Prostate gland (tissue), 2 donors: ENCODE results near the gene MAT2B. TPM values are rescaled to one million over a fixed set of nuclear protein-coding genes. Genes with fewer than 3 reads are reported as not detected.

Source experiments
- DNase-seq: peaks from one replicate; pipeline ENCODE4 v3.0.0-alpha.2; 2019; ENCODE audit warnings: low spot score
- H3K27ac ChIP-seq, 2 donors: fragments of 200-600 bp; sonication (generic); 2 replicates each; pipeline ENCODE4 v1.5.1; 2017 to 2019
- H3K27me3 ChIP-seq: fragments of 200-600 bp; sonication (generic); replicated peaks from 2 replicates; pipeline ENCODE4 v1.5.1; 2019; ENCODE audit not compliant: insufficient read depth
- H3K36me3 ChIP-seq, 2 donors: fragments of 200-600 bp; sonication (generic); 1 replicate in 1 of 2; 2 replicates in 1 of 2; pipeline versions ENCODE4 v1.5.1 to v1.8.1; 2017 to 2019
- H3K4me1 ChIP-seq: fragments of 200-600 bp; sonication (generic); replicated peaks from 2 replicates; pipeline ENCODE4 v1.5.1; 2019
- H3K4me3 ChIP-seq, 2 donors: fragments of 200-600 bp; sonication (generic); 2 replicates each; pipeline ENCODE4 v1.5.1; 2017 to 2019
- H3K9me3 ChIP-seq: fragments of 200-600 bp; sonication (generic); 2 replicates; pipeline ENCODE4 v1.5.1; 2017
- CTCF ChIP-seq, 4 experiments: fragments of 200-600 bp in 2 of 4; fragments of 450-650 bp in 2 of 4; sonication (generic) in 2 of 4; IDR thresholded peaks; 1 replicate in 3 of 4; 2 replicates in 1 of 4; pipeline ENCODE4 v1.5.1; 2016 to 2019; ENCODE audit warnings: antibody characterized with exemption in 4 of 4, mild to moderate bottlenecking in 2 of 4, moderate library complexity in 2 of 4
- POLR2A ChIP-seq: fragments of 450-650 bp; IDR thresholded peaks from one replicate; pipeline ENCODE4 v1.6.1; 2016; ENCODE audit warnings: antibody characterized with exemption, mild to moderate bottlenecking
- POLR2AphosphoS5 ChIP-seq: sonication (generic); formaldehyde crosslinking; IDR thresholded peaks from one replicate; pipeline ENCODE4 v1.6.1; 2017; ENCODE audit warnings: antibody characterized with exemption
- WGBS: methylation state at CpG from one replicate; pipeline ENCODE4 v1.1.5; 2018; 5-methylcytosine and 5-hydroxymethylcytosine counted together
- intact Hi-C: fragments of 100-400 bp; cut with DNase I; formaldehyde crosslinking; loops from one replicate; pipeline ENCODE4 v1.14.2; 2022
- total RNA-seq, 2 donors: library from RNA; depleted of rRNA; stranded (reverse); fragments of >200 nt; gene quantifications; one replicate each; pipeline ENCODE4 v1.1.0, GENCODE V29; 2016

Gene MAT2B
- total RNA-seq, 2 donors from 2014 or later = 53.9 to 68.5 TPM

DNA sequence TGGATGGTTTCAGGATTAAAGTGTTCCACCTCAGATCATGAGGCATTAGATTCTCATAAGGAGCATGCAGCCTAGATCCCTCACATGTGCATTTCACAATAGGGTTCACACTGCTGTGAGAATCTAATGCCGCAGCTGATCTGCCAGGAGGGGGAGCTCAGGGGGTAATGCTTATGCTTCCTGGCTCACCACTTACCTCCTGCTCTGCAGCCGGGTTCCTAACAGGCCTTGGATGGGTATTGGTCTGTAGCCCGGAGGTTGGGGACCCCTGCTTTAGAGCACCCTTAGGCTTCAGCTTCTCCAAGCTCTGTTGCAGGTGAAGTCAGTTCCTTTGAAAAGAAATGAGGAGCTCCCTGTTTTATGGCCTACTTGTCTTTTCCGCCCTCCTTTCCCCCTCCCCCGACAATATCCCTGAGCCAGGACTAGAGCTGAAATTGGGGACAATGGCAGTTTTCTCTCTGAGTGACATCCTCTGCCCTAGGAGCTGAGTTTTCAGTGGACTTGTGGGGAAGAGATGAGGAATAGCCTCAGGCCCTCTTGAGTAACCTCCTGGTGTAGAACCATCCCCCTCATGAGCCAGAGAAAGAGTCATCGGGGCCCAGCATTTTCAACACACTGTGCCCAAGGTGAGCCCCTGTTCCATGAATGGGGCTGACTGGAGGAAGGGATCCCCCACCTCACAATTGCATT lies 16.2 kb upstream of the MAT2B start:
- Histone ChIP-seq H3K27me3 (no peaks in the 10 kb centered on the region), H3K4me3 (no peak overlapping the region), H3K36me3 (no peaks in the 10 kb centered on the region), H3K27ac (no peak overlapping the region), H3K9me3 (no peaks in the 10 kb centered on the region), H3K4me1 (no peaks in the 10 kb centered on the region)
- intact Hi-C loops = no loop called here
- 81% methylated on average over 6 of the region's 6 CpGs for whole genome bisulfite sequencing
- DNase-seq = no peak
- TF ChIP-seq POLR2A (no peak), POLR2AphosphoS5 (no peak), CTCF (IDR thresholded peaks at IDR 0.05) (no peak)

DNA sequence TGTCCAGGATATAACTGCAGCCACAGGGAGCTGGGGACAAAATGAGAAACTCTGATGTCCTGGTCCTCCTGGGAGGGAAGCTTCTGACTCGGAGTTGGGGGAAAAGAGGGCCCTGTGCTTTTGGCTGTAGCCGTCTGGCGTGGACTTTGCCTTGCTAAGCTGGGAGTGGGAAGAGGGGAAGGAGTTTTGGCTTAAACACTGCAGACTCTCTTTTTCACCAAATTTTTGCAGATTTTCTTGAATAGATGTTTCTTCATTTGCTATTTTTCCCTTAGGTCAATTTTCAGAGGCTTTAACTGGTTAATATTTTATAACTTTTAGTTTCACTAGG lies 15.7 kb upstream of the MAT2B start:
- 93% methylated on average over 3 of the region's 3 CpGs for WGBS
- no peaks in the 10 kb centered on the region for H3K27me3 ChIP-seq
- H3K4me3 ChIP-seq = no peak overlapping the region
- TF ChIP-seq CTCF (IDR thresholded peaks at IDR 0.05) (no peak), POLR2A (no peak), POLR2AphosphoS5 (no peak)
- no peaks in the 10 kb centered on the region for H3K9me3 ChIP-seq
- no peak for DNase-seq
- intact Hi-C loops = no loop called here
- no peak overlapping the region for H3K27ac ChIP-seq
- H3K4me1 ChIP-seq = no peaks in the 10 kb centered on the region
- no peaks in the 10 kb centered on the region for H3K36me3 ChIP-seq

DNA sequence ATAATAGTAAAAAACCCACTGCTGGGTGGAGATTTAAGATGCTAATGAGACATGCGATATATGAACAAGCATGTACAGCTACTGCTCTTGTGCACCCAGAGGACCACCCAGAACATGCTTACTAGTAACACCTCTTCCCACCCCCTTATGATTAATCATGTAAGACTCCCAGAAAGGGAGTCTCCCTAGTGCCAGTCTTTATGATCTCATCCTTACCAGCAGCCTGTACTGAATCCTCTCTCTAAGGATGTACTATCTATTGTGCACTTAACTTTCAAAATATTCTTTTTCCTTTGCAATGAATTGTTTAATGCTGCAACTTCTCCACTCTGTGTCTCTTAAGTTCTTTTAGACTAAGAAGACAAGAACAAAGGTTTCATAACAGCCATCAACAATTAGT lies 9.1 kb upstream of the MAT2B start:
- WGBS = 94% methylated on average over 1 of the region's 1 CpG
- TF ChIP-seq CTCF (IDR thresholded peaks at IDR 0.05) (no peak), POLR2A (no peak), POLR2AphosphoS5 (no peak)
- intact Hi-C loops = no loop called here
- Histone ChIP-seq H3K4me1 (no peaks in the 10 kb centered on the region), H3K27me3 (no peaks in the 10 kb centered on the region), H3K36me3 (no peaks in the 10 kb centered on the region), H3K4me3 (no peak overlapping the region), H3K9me3 (no peaks in the 10 kb centered on the region), H3K27ac (no peak overlapping the region)
- no peak for DNase-seq

DNA sequence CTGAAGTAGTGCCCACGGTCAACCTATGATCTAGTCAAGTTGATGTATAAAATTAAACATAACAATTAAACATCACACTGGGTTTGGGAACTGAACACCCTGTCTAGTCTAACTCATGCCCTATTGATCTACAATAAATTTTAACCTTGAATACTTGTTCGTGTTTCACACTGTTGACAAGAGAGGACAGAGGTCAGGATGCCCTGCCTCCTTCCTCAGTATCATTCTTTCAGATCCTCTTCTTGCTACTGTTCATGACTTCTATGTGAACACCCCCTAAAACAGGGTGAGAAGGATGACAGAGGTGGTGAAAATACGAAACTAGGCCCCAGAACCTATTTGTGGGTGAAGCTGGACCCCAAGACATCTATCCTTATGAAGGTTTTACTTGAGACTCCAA lies 8.1 kb upstream of the MAT2B start:
- TF ChIP-seq CTCF (IDR thresholded peaks at IDR 0.05) (no peak), POLR2A (no peak), POLR2AphosphoS5 (no peak)
- WGBS = 84% methylated on average over 3 of the region's 3 CpGs
- no peak for DNase-seq

GRCh38 chr5:163498886-163499285 lies 6.5 kb upstream of the MAT2B start:
- Histone ChIP-seq H3K4me3 (no peak overlapping the region), H3K4me1 (no peaks in the 10 kb centered on the region), H3K9me3 (no peaks in the 10 kb centered on the region), H3K27me3 (no peaks in the 10 kb centered on the region), H3K36me3 (no peaks in the 10 kb centered on the region), H3K27ac (no peak overlapping the region)
- WGBS = 94% methylated on average over 1 of the region's 1 CpG
- intact Hi-C loops = no loop called here
- DNase-seq = no peak
- TF ChIP-seq POLR2A = no peak
- no peak for TF ChIP-seq POLR2AphosphoS5
- no peak for TF ChIP-seq CTCF (IDR thresholded peaks at IDR 0.05)

More for the DNA sequence above, 8.1 kb upstream of the MAT2B start:
- H3K27me3 ChIP-seq = no peaks in the 10 kb centered on the region
- no peak overlapping the region for H3K27ac ChIP-seq
- intact Hi-C loops = no loop called here
- no peaks in the 10 kb centered on the region for H3K36me3 ChIP-seq
- no peaks in the 10 kb centered on the region for H3K4me1 ChIP-seq
- H3K9me3 ChIP-seq = no peaks in the 10 kb centered on the region
- no peak overlapping the region for H3K4me3 ChIP-seq
